ENCODE measurements around the gene TMPRSS11D. TPM values are rescaled to one million over a fixed set of nuclear protein-coding genes. Genes with fewer than 3 reads are reported as not detected.

Gene TMPRSS11D
- total and polyA plus RNA-seq, 2 donors (not counting 3 experiments of a cell fraction or from before 2014, with no cell fraction given): 0.03 TPM; not detected in 1

DNA sequence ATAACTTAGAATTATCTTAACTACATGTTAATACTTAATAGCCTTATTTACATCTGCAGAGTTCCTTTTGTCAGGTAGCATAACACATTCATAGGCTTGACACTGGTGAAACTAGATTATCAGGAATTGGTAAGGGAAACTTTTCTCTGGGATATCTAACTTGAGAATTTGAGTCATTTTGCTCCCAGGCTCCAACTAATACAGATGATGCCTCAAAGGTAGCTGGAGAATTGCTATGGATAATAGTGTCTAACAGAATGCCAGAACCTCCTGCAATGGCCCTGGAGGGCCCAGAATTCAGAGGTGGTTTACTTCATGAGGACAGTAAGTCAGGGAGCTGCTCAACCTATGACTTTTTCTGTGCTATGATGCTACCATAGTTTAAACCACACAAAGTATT is 13.9 kb upstream of the TMPRSS11D start:
- DNase-seq (ENCODE audit: low read depth, low spot score) (no peak), FAIRE-seq (no peak)
- TF ChIP-seq, protein P1, sequence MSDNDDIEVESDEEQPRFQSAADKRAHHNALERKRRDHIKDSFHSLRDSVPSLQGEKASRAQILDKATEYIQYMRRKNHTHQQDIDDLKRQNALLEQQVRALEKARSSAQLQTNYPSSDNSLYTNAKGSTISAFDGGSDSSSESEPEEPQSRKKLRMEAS (IDR thresholded peaks at IDR 0.05; ENCODE audit: insufficient read depth, insufficient read length): no peak
- TF ChIP-seq POLR2AphosphoS5 (IDR thresholded peaks at IDR 0.05; ENCODE audit: insufficient read depth, low read depth, low read length): no peak
- no peak for TF ChIP-seq FOS (IDR thresholded peaks at IDR 0.05; ENCODE audit: borderline replicate concordance, insufficient read depth, low read length)
- TF ChIP-seq, protein P2, sequence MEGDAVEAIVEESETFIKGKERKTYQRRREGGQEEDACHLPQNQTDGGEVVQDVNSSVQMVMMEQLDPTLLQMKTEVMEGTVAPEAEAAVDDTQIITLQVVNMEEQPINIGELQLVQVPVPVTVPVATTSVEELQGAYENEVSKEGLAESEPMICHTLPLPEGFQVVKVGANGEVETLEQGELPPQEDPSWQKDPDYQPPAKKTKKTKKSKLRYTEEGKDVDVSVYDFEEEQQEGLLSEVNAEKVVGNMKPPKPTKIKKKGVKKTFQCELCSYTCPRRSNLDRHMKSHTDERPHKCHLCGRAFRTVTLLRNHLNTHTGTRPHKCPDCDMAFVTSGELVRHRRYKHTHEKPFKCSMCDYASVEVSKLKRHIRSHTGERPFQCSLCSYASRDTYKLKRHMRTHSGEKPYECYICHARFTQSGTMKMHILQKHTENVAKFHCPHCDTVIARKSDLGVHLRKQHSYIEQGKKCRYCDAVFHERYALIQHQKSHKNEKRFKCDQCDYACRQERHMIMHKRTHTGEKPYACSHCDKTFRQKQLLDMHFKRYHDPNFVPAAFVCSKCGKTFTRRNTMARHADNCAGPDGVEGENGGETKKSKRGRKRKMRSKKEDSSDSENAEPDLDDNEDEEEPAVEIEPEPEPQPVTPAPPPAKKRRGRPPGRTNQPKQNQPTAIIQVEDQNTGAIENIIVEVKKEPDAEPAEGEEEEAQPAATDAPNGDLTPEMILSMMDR (IDR thresholded peaks at IDR 0.05; ENCODE audit: extremely low read depth in 1 of 2, insufficient read depth in 1 of 2, low read depth in 1 of 2, low read length in 2 of 2): no peak
- TF ChIP-seq EZH2 (IDR thresholded peaks at IDR 0.05; ENCODE audit: borderline replicate concordance, low read depth, low read length, severe bottlenecking): no peak
- no peak for TF ChIP-seq JUN (IDR thresholded peaks at IDR 0.05; ENCODE audit: borderline replicate concordance, insufficient read depth, insufficient read length, low read depth)
- no peak for TF ChIP-seq GATA2 (IDR thresholded peaks at IDR 0.05; ENCODE audit: insufficient read depth, insufficient read length, low read depth, low read length)
- TF ChIP-seq POLR2A (IDR thresholded peaks at IDR 0.05; ENCODE audit: low read depth, low read length): no peak
- TF ChIP-seq MYC (IDR thresholded peaks at IDR 0.05; ENCODE audit: low read depth, low read length): no peak
- Histone ChIP-seq H3K4me3 (replicated peaks in 1 of 3; ENCODE audit: insufficient read depth in 1 of 3, low read depth in 1 of 3, low read length in 3 of 3) (no peak overlapping the region), H2AFZ (ENCODE audit: low read depth, low read length) (no peak overlapping the region), H3K79me2 (ENCODE audit: control insufficient read depth, insufficient read depth, low read length) (no peaks in the 10 kb centered on the region), H3K9me3 (replicated peaks; ENCODE audit: control insufficient read depth, insufficient read depth, low read length) (no peaks in the 10 kb centered on the region), H3K9me1 (replicated peaks; ENCODE audit: control insufficient read depth, extremely low read depth, insufficient read depth, low read length) (no peaks in the 10 kb centered on the region), H3K27ac (ENCODE audit: insufficient read depth, low read depth, low read length) (no peak overlapping the region), H4K20me1 (replicated peaks; ENCODE audit: control insufficient read depth, extremely low read depth, insufficient read depth, low read length) (no peaks in the 10 kb centered on the region), H3K9ac (replicated peaks; ENCODE audit: extremely low read depth, insufficient read depth, low read length) (no peak overlapping the region), H3K4me1 (ENCODE audit: control insufficient read depth, extremely low read depth, insufficient read depth, low read length) (no peaks in the 10 kb centered on the region), H3K4me2 (ENCODE audit: insufficient read depth, low read length) (no peak overlapping the region), H3K27me3 (ENCODE audit: control insufficient read depth in 2 of 2, insufficient read depth in 2 of 2, low read length in 2 of 2) (no peaks in the 10 kb centered on the region), H3K36me3 (ENCODE audit: control insufficient read depth in 2 of 2, extremely low read depth in 1 of 2, insufficient read depth in 2 of 2, low read length in 2 of 2) (no peaks in the 10 kb centered on the region)
- intact Hi-C loops (cut with micrococcal nuclease): no loop called here
- no TSS peak for BruUV-seq (replicated peaks)
- ChIA-PET POLR2A (no interaction called here), CTCF (interaction anchor here (1.3 kb wide), 1 partner anchor 13 kb away, joined by 7 read pairs; no protein-coding TSS in a partner anchor)
- dilution Hi-C loops (cut with MboI; ENCODE audit: extremely low pct_ligation_motif_present, low sequenced_read_pairs): no loop called here

Data from endothelial cell of umbilical vein (primary cell).